Measurements from ENCODE around the gene CRIP1.

Gene CRIP1

GRCh38 chr14:105529319-105529568, 42.6 kb downstream of the CRIP1 start:
- TF ChIP-seq CTCF (IDR thresholded peaks at IDR 0.05; ENCODE audit: insufficient read depth, missing control alignments) = no peak
- DNase-seq (ENCODE audit: insufficient read length, low spot score) = no peak
- FAIRE-seq = no peak

- TF ChIP-seq CTCF (IDR thresholded peaks at IDR 0.05; ENCODE audit: insufficient read depth, missing control alignments) = no peak
- FAIRE-seq (no peak), DNase-seq (ENCODE audit: insufficient read length, low spot score) (no peak)
These were observed 43.0 kb downstream of the CRIP1 start for GRCh38 chr14:105529569-105530284.

GRCh38 chr14:105530285-105531087, 43.8 kb downstream of the CRIP1 start:
- FAIRE-seq = no peak
- DNase-seq (ENCODE audit: insufficient read length, low spot score) = no peak
- no peak for TF ChIP-seq CTCF (IDR thresholded peaks at IDR 0.05; ENCODE audit: insufficient read depth, missing control alignments)

GRCh38 chr14:105531088-105531893, 44.6 kb downstream of the CRIP1 start:
- DNase-seq (ENCODE audit: insufficient read length, low spot score) (no peak), FAIRE-seq (no peak)
- no peak for TF ChIP-seq CTCF (IDR thresholded peaks at IDR 0.05; ENCODE audit: insufficient read depth, missing control alignments)

- FAIRE-seq (no peak), DNase-seq (ENCODE audit: insufficient read length, low spot score) (no peak)
- TF ChIP-seq CTCF (IDR thresholded peaks at IDR 0.05; ENCODE audit: insufficient read depth, missing control alignments) = no peak
These were observed 45.4 kb downstream of the CRIP1 start for GRCh38 chr14:105531894-105532623.

GRCh38 chr14:105532735-105533141, 46.1 kb downstream of the CRIP1 start:
- FAIRE-seq = no peak
- DNase-seq (ENCODE audit: insufficient read length, low spot score) = no peak
- TF ChIP-seq CTCF (IDR thresholded peaks at IDR 0.05; ENCODE audit: insufficient read depth, missing control alignments) = peak; percentile 10

Data from D721Med (cell line).